C1 segment of cervical spinal cord (tissue), 14 donors: Measurements from ENCODE around the gene AFAP1.
A peak's percentile ranks its signal among the peaks of the same experiment; 100 is the strongest.

Experiments
- DNase-seq, 14 donors: peaks; one replicate each; lab custom pipeline; 2025; lab: John Stamatoyannopoulos, UW

AFAP1 gene

DNA sequence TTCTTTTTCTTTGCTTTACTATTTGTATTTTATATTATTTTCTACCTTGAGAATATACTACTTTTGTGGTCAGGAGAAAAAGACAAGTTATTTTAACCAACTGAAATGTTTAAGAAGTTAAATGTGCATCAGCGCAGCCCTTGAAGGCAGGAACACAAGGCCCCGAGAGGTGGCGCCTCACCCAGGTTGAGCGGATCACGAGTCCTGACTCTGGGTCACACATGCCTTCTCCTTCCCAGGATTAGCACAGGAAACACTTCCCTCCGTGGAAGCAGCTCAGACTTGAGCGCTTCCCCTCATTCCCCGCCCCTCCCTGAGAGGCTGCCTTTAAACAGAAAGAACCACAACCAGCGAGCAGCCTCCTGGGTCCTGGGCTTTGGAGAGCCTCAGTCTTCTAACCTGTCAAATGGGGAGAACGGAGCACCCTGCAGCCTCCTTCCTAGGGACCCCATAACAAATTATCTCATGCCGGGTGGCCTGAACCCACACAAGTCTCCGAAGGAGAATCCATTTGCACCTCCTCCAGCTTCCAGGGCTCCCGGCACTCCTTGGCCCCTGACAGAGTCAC lies 217.6 kb downstream of the AFAP1 start:
- DNase-seq, result no peak

DNA sequence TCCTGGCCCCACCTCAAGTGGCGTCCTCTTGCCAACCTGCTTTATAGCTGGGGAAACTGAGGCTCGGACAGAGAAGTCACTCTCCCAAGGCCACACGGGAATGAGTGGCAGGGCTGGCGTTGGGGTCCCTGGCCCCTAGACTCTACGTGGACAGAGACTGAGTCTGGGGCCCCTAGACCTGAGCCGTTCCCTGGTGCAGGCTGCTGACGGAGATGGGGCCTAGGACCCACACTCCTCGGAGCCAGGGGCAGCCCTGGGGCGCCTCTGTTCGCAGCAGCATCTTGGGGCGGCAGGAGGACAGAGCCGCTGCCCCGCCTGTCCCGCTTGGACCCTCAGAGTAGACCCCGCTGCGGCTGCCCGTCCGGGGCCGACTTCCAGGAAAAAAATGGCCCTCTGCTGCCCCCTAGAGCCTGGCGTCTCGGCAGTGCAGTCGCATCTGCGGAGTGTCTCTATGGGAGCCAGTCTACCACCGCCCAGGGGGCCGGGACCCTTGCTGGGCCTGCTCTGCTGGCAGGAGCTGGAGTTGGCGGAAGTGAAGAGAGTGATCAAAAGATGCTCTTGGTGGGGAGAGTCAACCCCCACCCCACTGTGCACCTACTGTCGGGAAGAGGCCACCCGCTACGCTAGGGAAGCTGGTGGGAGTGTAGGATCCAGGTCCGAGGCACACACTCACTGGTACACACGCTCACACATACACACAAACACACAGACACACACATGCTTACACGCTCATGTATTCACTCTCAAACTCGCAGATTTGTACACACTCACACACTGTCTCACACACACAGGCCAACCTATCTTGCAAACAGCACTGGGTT lies 220.1 kb downstream of the AFAP1 start:
- DNase-seq, result peak in 10 of 14 donors; percentile 7 to 58 (median 30)

DNA sequence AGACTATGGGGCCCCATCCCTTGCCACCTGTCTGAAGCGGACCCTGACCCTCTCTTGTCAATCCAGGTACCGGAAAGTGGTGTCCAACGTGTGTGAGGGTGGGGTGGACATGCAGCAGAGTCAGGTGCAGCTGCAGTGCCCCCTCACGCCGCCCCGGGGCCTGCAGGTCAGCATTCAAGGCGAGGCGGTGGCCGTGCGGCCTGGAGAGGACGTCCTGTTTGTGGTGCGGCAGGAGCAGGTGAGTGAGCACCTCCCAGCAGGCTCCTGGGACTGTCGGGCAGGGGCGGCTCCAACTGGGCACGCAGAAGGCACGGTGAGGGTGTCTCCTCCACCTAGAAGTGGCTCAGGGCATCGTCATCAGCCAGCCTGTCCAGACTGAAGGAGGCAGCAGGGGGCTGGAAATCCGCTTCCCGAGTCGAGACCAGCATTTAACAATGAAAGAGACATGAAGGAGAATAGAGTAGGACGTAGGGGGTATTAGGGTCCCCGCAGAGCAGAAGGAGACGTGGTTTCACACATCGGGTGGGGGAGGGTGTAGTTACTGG lies 221.6 kb downstream of the AFAP1 start:
- no peak for DNase-seq

DNA sequence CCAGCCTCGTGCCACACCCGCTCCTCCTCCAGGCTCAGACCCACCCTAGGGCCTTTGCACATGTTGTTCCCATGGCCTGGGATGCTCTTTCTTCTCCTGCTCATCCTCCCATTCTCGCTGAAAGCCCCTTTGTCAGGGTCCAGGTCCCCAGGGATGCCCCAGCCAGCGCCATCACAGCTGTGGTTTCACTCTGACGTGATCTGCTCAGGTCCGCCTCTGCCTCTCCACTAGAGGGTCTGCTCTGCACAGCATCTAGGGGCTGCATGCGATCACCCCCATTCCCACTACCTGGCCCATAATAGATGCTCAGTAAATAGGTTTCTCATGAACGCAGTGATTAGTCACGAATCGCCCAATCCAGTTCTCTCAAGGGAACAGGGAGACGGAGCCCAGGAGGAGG lies 222.5 kb downstream of the AFAP1 start:
- DNase-seq, result no peak

DNA sequence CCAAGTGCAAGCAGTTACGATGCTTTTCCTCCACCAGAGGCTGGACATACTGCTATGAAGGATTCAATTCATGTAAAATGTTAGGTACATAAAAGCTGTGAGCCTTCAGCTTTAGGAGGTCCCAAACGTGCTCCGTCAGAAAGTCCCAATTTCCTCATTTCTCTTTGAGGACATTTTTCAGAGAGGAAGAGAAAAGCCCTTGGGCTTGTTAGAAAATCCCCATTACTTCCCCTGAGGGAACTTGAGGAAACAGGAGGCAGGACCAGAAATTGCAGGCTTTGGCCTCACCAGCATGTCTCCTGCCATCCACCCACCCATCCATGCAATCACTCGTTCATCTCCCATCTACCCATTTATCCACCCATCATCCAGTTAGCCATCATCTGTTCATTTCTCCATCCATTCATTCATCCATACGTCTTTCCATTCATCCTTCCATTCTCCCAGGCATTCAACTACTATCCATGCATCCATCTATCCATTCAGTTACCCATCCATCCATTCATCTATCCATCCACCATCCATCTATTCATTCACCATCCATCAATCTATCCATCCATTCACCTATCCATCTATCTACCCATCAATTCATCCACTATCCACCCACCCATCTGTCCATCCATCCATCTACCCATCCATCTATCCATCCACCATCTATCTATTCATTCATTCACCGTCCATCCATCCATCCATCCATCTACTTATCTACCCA lies 223.5 kb downstream of the AFAP1 start:
- no peak for DNase-seq

DNA sequence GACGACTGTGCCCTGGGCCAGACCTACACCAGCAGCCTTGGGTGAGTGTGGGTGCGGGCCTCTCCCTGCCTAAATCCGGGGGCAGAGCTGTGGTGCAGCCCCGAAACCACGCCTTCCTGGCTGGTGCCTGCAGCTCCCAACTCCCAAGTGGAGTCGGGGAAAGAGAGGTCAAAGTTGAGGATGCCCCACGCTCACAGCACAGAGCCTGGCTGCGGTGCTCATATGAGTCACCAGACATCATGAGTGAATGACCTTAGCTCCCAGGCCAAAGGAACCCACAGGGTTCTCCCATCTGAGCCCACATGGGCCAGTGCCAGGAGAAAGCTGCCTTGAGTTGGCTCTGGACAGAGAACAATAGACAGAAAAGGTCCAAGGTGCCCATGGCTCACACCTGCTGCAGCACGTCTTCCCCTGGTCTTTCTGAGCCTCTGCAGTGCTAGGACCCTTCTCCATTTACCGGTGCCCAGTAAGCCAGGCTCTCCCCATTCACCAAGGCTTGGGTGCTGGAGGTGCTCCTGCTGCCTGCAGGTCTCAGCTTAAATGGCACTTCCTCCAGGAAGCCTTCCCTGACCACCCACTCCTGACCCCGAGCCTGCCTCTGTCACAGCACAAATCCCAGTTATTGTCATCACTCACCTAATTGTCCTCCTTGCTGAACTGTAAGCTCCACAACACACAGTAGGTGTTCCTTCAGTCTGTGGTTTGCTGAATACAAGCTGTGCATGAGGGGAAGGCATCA lies 224.2 kb downstream of the AFAP1 start:
- no peak for DNase-seq

DNA sequence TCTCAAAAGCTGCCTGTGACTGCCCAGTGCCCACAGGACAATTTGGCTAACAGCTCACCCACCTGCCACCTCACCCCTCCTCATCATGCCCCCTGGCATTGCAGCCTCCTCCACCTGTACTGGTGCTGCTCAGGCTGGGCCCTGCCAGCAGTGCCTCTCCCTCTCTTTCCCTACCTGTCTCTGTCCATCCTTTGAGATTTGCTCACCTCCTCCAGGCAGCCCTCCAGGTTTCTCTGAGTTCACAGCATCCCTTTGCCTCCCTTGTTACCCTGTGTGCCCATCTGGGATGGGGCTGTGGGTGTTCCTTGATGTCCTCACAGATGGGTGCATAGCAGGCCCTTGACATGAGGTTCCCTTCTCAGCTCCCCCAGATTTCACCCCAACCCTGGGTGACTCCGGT lies 224.9 kb downstream of the AFAP1 start:
- no peak for DNase-seq

DNA sequence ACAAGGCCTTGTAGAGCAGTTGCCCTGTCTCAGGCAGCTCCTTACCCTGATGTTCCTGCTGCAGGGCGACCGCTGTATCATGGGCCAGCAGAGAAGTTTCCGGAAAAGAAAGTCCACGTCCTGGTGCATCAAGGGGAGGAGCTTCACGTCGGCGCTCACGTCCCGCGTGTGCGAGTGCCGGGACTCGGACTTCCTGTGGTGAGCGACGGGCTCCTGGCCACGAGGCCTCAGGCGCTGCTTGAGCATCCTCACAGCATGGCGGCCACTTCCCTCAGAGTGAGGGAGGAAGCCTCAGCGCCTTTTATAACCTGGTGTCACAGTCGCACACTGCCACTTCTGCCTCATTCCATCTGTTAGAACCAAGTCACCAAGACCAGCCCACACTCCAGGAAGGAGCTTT lies 225.5 kb downstream of the AFAP1 start:
- no peak for DNase-seq

DNA sequence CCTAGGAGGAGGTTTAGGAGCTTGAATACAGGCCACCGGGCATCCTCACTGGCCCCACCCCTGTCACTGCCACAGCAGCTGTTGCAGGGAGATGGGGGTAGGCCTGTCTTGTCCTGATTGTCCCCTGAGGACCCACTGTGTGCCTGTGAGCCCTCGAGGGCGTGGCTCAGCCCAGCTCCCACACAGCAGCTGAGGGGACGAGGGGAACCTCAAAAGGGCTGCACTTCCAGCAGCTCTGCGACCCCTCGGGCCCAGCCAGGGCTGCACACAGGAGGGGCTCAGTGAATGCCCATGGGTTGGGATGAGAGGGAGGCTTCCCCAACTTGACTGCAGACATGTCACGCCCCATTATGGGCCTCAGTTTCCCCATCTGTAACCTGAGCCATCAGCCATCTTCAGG lies 225.9 kb downstream of the AFAP1 start:
- DNase-seq, result no peak

DNA sequence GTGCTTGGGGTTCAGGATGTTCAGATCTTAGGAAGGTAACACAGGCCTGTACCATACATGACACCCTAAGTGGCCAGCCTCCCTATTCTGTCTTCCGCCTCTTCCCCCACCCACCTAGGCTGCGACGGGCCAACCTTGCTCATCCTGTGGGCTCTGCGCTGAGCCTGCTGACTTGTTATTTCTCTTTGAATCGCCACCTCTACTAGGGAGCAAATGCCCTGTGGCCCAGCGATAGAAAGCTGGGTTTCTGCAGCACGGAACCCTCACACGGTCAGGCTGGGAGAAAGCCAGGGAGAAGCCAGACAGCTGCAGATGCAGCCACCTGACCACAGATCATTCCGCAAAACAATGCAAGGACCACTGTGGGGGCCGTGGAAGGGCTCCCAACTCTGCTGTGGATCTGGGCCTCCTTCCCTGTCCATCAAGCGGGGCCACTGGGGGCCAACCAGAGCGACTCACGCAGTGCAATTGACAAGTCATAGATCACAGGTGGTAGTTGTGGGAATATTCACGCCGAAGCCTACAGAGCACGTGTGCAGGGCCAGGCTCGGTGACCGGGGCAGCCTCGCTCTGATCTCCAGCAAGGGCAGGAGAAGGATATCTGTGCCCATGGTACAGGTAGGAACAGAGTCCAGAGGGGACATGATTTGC lies 227.5 kb downstream of the AFAP1 start:
- no peak for DNase-seq

DNA sequence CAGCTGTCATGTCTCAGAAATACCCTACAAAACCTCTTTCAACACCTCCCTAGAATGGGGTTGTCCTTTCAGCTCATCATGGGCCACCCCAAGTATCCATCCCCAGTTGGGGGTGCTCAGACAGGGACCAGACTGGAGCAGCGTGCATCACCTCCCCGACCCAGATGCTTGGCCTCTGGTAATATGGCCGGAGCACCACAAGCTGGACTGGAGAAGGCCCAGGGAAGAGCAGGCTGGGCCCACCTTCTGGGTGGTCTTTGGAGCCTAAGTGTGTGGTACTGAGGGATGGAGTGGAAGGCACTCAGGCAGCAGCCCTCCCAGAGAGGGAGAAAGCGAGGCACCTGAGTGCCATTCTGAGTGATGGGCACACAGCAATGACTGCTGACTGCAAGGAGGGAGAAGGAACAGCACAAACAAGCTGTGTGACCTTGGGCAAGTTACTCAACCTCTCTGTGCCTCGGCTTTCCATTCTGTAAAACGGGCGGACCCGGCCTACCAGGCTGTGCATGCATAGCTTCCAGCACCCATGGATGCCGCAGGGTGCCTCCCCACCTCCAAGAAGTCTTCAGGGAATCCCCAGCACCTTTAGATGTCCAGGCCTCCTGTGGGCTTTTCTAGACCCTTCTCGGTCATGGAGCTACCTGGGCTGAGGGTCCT lies 228.2 kb downstream of the AFAP1 start:
- no peak for DNase-seq

DNA sequence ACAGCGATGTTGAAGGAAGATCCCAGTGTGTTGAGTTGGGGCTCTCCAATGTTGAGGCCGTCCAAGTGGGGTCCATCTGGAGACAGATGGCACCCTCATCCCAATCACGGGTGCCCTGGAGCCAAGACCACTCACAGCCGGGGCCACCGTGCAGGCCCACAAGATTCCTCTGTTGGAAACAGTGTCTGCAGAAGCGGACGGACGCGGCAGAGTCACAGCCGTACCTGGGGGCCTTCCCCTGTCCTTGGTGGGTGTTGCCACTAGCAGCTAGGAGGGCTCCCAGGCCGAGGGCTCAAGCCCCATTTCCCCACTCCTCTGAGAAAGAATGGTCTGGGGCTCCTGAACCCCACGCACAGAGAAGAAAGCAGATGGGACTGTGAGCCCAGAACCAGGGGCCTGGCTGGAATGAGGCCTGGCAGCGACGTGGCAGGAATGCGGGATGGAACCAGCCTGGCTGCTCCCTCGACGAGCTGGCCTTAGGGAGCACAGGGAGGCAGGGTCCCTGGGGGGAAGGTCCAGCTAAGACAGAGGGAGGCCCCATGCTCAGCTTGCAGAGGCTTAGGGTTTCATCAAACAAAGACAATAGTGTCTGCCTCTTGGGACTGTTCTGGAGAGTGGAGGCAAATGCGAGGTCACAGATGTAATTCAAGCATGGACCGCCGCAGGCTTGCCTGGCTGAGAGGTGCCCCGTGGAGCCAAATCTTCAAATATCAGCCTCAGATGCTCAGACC lies 228.9 kb downstream of the AFAP1 start:
- DNase-seq, result no peak

DNA sequence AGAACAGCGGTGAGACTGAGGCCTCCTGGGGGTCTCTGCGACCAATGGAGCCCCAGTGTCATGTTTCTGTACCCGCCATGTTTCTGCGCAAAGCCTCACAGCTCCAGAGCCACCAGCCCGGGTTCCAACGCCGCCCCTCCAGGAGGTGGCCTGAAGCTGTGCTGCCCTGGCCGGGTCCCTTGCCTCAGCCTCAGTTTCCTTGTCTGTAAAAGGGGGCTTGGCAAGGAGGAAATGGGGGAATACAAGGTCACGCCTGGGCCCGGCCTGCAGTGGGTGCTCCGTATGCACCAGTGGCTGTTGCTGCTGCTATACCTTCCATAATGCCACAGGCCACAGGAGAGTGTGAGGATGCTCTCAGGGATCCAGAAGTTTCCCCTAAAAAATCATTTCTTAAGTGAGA lies 229.5 kb downstream of the AFAP1 start:
- DNase-seq, result no peak

DNA sequence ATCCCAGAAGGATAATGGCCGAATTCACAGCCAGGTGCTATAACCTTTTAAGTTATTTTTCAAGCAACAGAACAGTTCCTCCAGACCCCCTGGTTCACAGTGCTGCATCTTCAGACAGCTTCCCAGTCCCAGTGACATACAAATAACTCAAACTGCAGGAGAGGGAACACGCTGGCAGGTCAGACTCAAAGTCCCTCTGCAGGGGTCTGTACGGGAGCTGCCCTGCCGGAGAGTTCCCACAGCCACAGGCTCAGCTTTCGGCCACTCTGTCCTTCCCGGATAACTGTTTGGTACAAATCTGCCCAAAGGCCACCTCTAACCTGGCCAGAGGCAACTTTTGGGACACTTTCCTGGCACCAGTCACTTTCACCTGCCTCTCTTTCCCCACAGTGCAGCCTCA lies 230.2 kb downstream of the AFAP1 start:
- DNase-seq, result no peak

DNA sequence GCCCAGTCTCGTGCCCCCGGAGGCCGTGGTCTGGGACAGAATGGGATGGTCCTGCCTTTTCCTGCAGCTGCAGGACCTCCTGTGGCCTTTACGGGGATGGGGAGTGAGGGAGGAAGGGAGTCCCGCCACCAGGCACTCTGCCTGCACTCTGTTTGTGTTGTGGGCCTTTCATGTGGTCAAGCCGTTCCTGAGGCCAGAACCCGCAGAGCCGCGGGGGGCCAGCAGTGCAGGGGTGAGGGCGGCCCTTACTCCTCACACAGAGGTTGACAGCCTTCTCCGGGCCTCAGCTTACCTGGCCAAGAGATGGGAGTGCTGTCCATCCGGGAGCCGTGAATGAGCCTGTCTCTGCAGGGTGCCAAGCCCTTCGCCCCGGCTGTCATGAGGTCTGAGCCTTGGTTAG lies 230.7 kb downstream of the AFAP1 start:
- DNase-seq, result no peak
